Measurements from ENCODE around the gene CATSPERD.
A peak's percentile ranks its signal among the peaks of the same experiment; 100 is the strongest.

The CATSPERD gene

DNA sequence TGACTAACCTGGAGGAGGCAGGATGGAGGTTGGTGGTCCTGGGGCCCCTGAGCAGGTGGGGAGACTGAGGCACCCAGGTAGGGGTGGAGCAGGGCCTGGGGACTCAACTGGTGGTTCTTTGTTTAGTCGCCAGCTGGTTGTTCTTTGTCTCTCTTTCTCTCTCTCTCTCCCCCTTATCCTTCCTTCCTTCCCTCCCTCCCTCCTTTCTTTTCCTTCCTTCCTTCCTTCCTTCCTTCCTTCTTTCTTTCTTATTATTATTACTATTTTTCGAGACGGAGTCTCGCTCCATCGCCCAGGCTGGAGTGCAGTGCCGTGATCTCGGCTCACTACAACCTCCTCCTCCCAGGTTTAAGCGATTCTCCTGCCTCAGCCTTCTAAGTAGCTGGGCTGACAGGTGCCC, 77.8 kb downstream of the CATSPERD start:
- Histone ChIP-seq H3K27ac (ENCODE audit: low read depth, low read length) (no peak overlapping the region), H3K27me3 (ENCODE audit: control insufficient read depth in 1 of 2, insufficient read depth in 2 of 2, low read length in 2 of 2) (peaks cover 5 to 7% of the 10 kb centered on the region in 2 donors), H3K9ac (ENCODE audit: low read length) (no peak overlapping the region), H3K36me3 (ENCODE audit: insufficient read depth, low read length) (no peaks in the 10 kb centered on the region), H3K4me3 (ENCODE audit: low read depth in 1 of 2, low read length in 2 of 2) (no peak overlapping the region), H3K9me3 (ENCODE audit: low read length) (no peaks in the 10 kb centered on the region), H3K4me1 (ENCODE audit: insufficient read depth, low read length) (no peaks in the 10 kb centered on the region)

DNA sequence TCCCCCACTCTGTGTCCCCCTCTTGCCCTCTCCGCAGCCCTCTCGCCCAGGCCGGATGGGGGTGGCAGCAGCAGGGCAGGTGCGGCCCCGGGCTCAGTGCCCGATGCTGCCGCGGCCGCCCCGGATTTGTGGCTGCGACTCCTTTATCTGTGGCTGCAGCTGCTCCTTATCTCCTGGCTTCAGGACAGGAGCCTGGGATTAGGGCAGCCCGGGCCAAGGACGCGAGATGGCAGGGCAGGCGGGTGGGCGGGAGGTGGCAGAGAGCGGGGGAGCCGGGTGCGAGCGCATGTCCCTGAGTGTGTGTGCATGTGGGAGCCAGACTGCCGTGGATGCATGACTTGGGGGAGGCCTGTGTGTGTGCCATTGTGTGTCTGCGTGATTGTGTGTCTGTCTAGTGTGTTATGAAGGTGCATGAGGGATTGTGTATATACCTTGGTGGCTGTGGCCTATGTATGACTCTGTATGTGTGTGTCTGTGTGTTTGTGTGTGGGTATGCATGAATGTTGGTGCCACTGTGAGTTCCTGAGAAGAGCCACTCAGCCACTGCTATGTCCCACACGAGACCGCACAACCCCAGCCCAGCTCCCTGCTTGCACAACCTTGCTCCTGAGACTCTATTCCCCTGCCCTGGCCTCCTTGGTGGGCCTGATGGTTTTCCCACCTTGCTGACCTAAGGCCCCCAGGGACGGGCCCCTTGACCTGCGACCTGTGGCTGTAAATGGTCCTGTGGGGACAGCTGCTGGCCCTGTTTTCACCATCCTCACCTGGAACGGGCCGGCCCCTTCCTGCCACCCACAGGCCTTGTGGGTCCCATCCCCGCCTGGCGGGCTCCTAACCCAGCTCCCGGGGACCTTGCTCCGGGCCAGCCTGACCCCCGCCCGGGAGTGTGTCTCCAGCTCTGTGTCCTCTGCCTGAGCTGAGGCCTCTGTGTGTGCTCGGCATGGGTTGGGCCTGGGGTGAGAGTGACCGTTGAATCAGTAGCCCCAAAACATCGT, 79.1 kb downstream of the CATSPERD start:
- Histone ChIP-seq H3K4me1 (ENCODE audit: insufficient read depth, low read length) (peaks cover 5% of the 10 kb centered on the region), H3K9ac (ENCODE audit: low read length) (no peak overlapping the region), H3K27me3 (ENCODE audit: control insufficient read depth in 1 of 2, insufficient read depth in 2 of 2, low read length in 2 of 2) (peaks cover 5 to 15% of the 10 kb centered on the region in 2 donors), H3K4me3 (ENCODE audit: low read depth in 1 of 2, low read length in 2 of 2) (no peak overlapping the region), H3K9me3 (ENCODE audit: low read length) (no peaks in the 10 kb centered on the region), H3K36me3 (ENCODE audit: insufficient read depth, low read length) (no peaks in the 10 kb centered on the region), H3K27ac (ENCODE audit: low read depth, low read length) (no peak overlapping the region)

DNA sequence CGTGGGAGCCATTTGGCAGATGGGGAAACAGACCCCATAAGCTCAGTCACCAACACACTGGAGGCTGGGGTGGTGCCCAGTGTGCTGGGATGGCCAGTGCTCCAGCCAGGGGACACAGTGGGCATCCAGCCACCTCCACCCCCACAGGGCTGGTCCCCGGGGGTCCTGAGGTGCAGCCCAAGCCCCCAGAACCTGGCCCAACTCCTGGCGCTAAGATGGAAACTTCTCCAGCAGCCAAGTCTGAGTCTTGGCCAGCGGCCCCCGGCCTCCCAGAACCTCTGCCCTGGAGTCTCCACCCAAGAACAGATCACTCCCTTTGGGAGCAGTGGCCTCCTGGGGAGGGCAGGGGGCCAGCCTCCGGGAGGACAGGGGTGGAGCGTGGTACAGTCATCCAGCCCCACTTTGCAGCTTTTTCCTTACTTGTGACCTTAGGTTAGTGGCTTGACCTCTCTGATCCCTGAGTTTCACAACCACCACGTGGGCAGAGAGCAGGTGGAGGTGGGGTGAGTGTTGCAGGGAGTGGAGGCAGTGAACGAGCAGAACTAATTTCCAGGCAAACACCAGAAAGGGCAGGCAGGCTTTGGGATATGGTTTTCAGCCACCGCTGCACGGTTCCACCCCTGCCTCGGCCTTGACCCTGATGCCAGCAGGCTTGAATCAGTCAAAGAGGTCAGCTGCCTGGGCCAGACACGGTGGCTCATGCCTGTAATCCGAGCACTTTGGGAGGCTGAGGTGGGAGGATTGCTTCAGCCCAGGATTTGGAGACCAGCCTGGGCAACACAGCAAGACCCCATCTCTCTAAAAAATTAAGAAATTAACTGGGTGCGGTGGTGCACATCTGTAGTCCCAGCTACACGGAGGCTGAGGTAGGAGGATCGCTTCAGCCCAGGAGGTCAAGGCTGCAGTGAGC, 80.2 kb downstream of the CATSPERD start:
- Histone ChIP-seq H3K4me1 (ENCODE audit: insufficient read depth, low read length) (peaks cover 5% of the 10 kb centered on the region), H3K4me3 (ENCODE audit: low read depth in 1 of 2, low read length in 2 of 2) (no peak overlapping the region), H3K27ac (ENCODE audit: low read depth, low read length) (no peak overlapping the region), H3K27me3 (ENCODE audit: control insufficient read depth in 1 of 2, insufficient read depth in 2 of 2, low read length in 2 of 2) (peaks cover 5 to 15% of the 10 kb centered on the region in 2 donors), H3K9ac (ENCODE audit: low read length) (no peak overlapping the region), H3K9me3 (ENCODE audit: low read length) (no peaks in the 10 kb centered on the region), H3K36me3 (ENCODE audit: insufficient read depth, low read length) (no peaks in the 10 kb centered on the region)

DNA sequence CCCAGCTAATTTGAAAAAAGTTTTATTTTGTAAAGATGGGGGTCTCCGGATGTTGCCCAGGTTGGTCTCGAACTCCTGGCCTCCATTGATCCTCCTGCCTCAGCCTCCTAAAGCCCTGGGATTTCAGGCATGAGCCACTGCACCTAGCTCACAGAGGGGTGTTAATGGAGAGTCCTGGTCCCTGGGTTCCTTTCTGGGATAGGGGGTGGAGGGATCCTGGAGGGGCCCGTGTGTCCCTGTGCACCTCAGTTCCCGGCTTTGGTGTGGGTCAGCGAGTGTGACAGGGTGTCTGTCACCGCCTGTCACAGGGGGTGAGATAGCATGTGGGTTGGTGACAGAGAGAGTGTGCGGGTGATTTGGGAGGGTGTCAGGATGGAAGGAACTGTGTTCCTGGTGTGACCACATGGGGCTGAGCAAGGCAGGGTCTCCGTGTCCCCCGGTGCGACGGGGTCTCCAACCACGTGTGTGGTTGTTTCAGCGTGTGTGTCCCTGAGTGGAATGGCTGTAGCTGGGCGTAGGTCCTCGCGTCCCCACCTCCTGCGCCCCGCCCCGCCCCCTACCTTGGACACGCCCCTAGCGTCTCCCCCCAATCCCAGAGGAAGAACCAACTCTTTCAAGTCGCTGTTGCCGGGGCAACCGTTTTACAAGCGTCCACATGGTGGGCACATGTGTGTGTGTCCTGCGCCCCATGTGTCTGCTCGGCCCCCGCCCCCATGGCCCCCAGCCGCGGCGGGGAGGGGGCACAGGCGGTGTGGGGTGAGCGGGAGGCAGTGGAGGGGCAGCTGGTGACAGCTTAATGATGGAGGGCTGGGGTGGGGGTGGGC, 81.6 kb downstream of the CATSPERD start:
- Histone ChIP-seq H3K27me3 (ENCODE audit: control insufficient read depth in 1 of 2, insufficient read depth in 2 of 2, low read length in 2 of 2) (peaks cover 5 to 15% of the 10 kb centered on the region in 2 donors), H3K4me1 (ENCODE audit: insufficient read depth, low read length) (peaks cover 5% of the 10 kb centered on the region), H3K9ac (ENCODE audit: low read length) (no peak overlapping the region)

DNA sequence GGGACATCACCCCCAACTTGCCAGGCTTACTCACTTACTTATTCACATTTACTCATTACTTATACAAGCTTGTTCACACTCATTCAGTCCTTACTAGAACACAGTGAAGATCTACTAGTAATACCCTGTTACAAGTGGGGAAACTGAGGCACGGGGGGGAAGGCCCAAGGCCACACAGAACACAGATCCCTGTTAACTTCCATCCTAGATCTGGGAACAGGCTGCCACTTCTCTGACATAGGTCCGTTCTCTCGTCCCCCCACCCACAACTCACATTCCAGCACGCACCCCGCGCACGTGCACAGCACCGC, 83.0 kb downstream of the CATSPERD start:
- H3K9ac ChIP-seq (ENCODE audit: low read length), result no peak overlapping the region
- peaks cover 5% of the 10 kb centered on the region for H3K4me1 ChIP-seq (ENCODE audit: insufficient read depth, low read length)
- peak overlapping the region; percentile 48 for H3K27ac ChIP-seq (ENCODE audit: low read depth, low read length)
- H3K4me3 ChIP-seq (ENCODE audit: low read depth in 1 of 2, low read length in 2 of 2), result peak overlapping the region; percentile 43 to 53
- no peaks in the 10 kb centered on the region for H3K36me3 ChIP-seq (ENCODE audit: insufficient read depth, low read length)
- no peaks in the 10 kb centered on the region for H3K9me3 ChIP-seq (ENCODE audit: low read length)
- H3K27me3 ChIP-seq (ENCODE audit: control insufficient read depth in 1 of 2, insufficient read depth in 2 of 2, low read length in 2 of 2), result peaks cover 5 to 15% of the 10 kb centered on the region in 2 donors

More for the DNA sequence above, 81.6 kb downstream of the CATSPERD start:
- Histone ChIP-seq H3K4me3 (ENCODE audit: low read depth in 1 of 2, low read length in 2 of 2) (no peak overlapping the region), H3K27ac (ENCODE audit: low read depth, low read length) (no peak overlapping the region), H3K9me3 (ENCODE audit: low read length) (no peaks in the 10 kb centered on the region), H3K36me3 (ENCODE audit: insufficient read depth, low read length) (no peaks in the 10 kb centered on the region)

DNA sequence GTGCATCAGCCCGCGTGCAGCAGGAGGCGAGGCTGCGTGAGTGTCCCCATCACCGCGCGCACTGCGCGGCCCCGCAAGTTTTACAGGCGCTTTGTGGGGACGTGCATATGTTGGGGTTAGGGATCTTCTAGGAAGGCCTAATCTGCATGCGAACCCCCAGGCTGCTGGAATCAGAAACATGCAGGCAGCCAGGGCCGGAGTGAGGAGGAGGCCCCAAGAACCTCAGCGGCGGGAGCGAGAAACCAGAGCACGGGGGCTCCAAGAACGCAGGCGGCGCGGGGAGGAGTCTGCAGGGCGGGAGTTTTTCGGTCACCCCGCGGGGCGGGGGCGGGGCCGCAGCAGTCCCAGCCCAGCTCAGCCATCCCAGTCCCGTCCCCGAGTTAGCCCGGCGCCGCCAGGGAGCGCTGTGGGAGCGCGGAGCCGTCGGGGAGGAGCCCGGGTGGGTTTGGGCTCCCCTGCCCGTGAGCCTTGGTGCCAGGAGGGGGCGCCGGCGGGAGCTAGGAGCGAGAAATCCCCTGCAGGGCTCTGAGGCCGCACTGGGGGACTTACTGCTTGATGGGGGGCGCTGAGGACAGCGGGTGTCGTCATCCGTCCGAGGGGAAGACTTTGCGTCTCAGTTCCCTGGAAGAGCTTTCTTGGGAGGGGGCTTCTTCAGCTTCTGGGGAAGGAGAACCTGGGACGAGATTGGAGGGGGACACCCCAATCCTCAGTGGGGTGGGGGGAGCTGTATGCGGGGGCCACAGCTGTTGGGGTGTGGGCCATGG, 83.5 kb downstream of the CATSPERD start:
- Histone ChIP-seq H3K4me1 (ENCODE audit: insufficient read depth, low read length) (peaks cover 5% of the 10 kb centered on the region), H3K9me3 (ENCODE audit: low read length) (no peaks in the 10 kb centered on the region), H3K9ac (ENCODE audit: low read length) (no peak overlapping the region), H3K36me3 (ENCODE audit: insufficient read depth, low read length) (no peaks in the 10 kb centered on the region), H3K4me3 (ENCODE audit: low read depth in 1 of 2, low read length in 2 of 2) (peak overlapping the region; percentile 43 to 53), H3K27me3 (ENCODE audit: control insufficient read depth in 1 of 2, insufficient read depth in 2 of 2, low read length in 2 of 2) (peaks cover 5 to 15% of the 10 kb centered on the region in 2 donors), H3K27ac (ENCODE audit: low read depth, low read length) (peak overlapping the region; percentile 68)

DNA sequence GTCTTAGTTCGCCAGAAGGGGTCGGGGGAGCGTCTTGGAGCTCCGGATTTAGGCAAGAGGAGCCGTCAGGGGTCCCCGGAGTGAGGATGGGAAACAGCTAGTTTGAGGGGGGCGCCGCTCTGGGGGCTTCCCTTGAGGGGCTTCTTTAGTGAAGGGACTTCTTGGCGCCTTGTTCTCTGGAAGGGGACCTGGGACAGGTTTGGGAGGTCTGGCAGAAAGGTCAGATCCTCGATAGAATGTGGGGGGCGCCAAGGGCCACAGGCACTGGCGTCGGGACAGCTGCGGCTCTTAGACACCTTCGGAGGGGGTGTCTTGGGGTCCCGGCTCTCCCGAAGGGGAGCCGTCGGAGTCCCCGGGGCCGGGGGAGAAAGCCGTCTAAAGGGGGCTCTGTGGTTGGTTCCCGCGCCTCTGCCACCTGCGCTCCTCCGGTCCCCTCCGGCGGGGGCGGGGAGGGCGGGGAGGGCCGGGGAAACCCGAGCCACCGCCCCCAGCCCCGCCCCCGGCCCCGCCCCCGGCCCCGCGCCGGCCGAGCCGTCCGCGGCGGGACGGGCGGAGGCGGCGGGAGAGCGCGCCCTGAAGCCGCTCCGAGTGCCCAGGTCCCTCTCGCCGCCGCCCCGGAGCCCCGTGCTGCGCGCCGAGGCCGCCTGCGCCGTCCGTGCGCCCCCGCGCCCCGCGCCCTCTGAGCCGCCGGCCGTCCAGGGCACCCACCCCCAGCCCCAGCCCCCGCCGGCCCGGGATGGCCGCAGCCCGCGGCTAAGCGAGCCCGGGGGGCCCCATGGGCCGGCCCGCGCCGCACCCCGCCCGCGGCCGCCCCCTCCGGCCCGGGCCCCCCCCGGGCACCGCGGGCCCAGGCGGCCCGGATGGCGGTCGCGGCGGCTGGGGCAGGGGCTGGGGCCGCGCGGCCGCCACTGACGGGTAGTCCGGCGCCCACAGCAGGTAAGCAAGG, 84.4 kb downstream of the CATSPERD start, which contains the start of gene NRTN:
Gene NRTN (plus strand): TSS at position 552 of the 946 bp plus-strand sequence. CDS start 19,099 bp downstream, outside the sequence.
- peaks cover 5% of the 10 kb centered on the region for H3K4me1 ChIP-seq (ENCODE audit: insufficient read depth, low read length)
- H3K4me3 ChIP-seq (ENCODE audit: low read depth in 1 of 2, low read length in 2 of 2), result peak within 1 kb of the TSS; percentile 43 to 55
- H3K9ac ChIP-seq (ENCODE audit: low read length), result no peak within 1 kb of the TSS
- peaks cover 5 to 15% of the 10 kb centered on the region in 2 donors for H3K27me3 ChIP-seq (ENCODE audit: control insufficient read depth in 1 of 2, insufficient read depth in 2 of 2, low read length in 2 of 2)
- H3K36me3 ChIP-seq (ENCODE audit: insufficient read depth, low read length), result no peaks in the 10 kb centered on the region
- peak within 1 kb of the TSS; percentile 68 for H3K27ac ChIP-seq (ENCODE audit: low read depth, low read length)
- H3K9me3 ChIP-seq (ENCODE audit: low read length), result no peaks in the 10 kb centered on the region

DNA sequence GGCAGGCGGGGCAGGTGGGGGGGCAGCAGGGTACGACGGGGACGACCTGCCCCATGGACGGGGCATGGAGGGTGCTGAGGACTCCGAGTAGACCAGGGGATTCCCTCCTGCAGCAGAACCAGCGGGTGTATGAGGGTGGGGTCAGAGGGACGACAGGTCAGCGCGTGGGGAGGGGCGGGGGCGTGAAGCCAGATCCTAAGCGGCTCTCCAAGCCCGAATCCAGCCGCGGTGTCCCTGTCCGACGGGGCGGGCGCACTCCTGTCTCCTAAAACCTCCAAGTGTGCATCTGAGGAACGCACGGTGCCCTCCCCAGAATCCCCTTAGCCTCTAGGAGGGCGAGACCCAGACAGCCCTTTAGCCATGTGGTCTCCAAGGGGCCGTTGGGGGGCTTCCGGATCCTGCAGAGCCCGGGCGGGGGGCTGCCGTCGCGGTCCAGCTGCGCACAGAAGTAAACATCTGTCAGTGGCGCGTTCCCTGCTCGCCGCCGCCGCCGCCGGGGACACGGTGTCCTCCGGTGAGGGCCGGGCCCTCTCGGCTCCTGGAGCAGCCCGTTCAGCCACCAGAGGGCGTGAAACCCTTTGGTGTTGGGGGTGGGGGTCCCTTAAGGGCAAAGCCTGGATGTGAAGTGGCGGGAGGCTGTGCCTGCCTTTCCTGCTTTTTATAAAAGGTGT, 85.2 kb downstream of the CATSPERD start:
- H3K27me3 ChIP-seq (ENCODE audit: control insufficient read depth in 1 of 2, insufficient read depth in 2 of 2, low read length in 2 of 2), result peaks cover 5 to 15% of the 10 kb centered on the region in 2 donors
- no peaks in the 10 kb centered on the region for H3K36me3 ChIP-seq (ENCODE audit: insufficient read depth, low read length)
- peak overlapping the region; percentile 36 to 55 for H3K4me3 ChIP-seq (ENCODE audit: low read depth in 1 of 2, low read length in 2 of 2)
- peak overlapping the region; percentile 40 for H3K27ac ChIP-seq (ENCODE audit: low read depth, low read length)
- H3K9me3 ChIP-seq (ENCODE audit: low read length), result no peaks in the 10 kb centered on the region
- peaks cover 5% of the 10 kb centered on the region for H3K4me1 ChIP-seq (ENCODE audit: insufficient read depth, low read length)
- no peak overlapping the region for H3K9ac ChIP-seq (ENCODE audit: low read length)

DNA sequence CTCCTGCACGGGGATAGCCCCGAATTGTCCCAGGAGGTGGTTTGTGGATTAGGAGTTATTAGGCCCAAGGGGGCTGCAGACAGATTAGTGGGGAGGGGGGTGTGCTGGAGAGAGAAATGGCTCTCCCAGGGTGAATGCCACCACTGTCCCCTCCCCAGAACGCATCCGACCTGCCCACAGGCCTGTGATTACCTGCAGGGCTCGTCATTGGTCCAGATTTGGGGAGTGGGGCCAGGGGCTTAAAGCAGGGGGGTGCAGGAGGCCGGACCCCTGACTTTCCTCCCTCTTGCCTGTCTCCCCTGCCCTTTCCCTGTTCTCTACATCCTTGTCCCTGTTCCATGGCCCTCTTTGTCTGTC, 85.7 kb downstream of the CATSPERD start:
- Histone ChIP-seq H3K27ac (ENCODE audit: low read depth, low read length) (peak overlapping the region; percentile 40), H3K9me3 (ENCODE audit: low read length) (no peaks in the 10 kb centered on the region), H3K9ac (ENCODE audit: low read length) (no peak overlapping the region), H3K4me1 (ENCODE audit: insufficient read depth, low read length) (peaks cover 5% of the 10 kb centered on the region), H3K4me3 (ENCODE audit: low read depth in 1 of 2, low read length in 2 of 2) (peak overlapping the region in 1 of 2 donors; percentile 55), H3K36me3 (ENCODE audit: insufficient read depth, low read length) (no peaks in the 10 kb centered on the region), H3K27me3 (ENCODE audit: control insufficient read depth in 1 of 2, insufficient read depth in 2 of 2, low read length in 2 of 2) (peaks cover 5 to 14% of the 10 kb centered on the region in 2 donors)
